K562 (cell line): ENCODE data around the gene SORCS2. TPM values are rescaled to one million over a fixed set of nuclear protein-coding genes. Genes with fewer than 3 reads are reported as not detected.

Source experiments
- ATAC-seq: fragments of 200-7000 bp; cut with Tn5 transposase; 3 replicates; pipeline ENCODE4 v1.9.1; 2020; ENCODE audit warnings: moderate library complexity
- BruUV-seq: library from RNA; stranded (reverse); fragments of 400-500 nt; replicated peaks from 2 replicates; lab custom pipeline; 2021; lab: Mats Ljungman, UMichigan
- CTCF ChIA-PET: fragments of 300-600 bp; formaldehyde crosslinking; extraction: SDS; loops from one replicate; lab custom pipeline; 2021; ENCODE audit warnings: low intra/inter-chr PET ratio; lab: Yijun Ruan, JAX
- POLR2A ChIA-PET: fragments of 300-600, 350-650 bp; sonication (Branson Sonifier 250); formaldehyde crosslinking; extraction: SDS; loops from one replicate; lab custom pipeline; 2021; ENCODE audit warnings: antibody characterized with exemption, inconsistent platforms; lab: Yijun Ruan, JAX
- DNase-seq, 4 experiments: peaks; one replicate each; pipeline versions ENCODE4 v3.0.0 to v3.0.0-alpha.2; 2011 to 2018; ENCODE audit warnings: low spot score in 3 of 4, mixed read lengths in 3 of 4; ENCODE audit errors: extremely low read depth in 1 of 4
- FAIRE-seq: peaks from 2 replicates; lab custom pipeline; 2011; peaks lifted over from hg19 to GRCh38; lab: Jason Lieb, UNC
- H2AFZ ChIP-seq: 2 replicates; pipeline ENCODE4 v1.6.0; 2011; ENCODE audit warnings: low read depth, low read length, control low read depth, inconsistent platforms
- H3K27ac ChIP-seq: fragments of 200-600 bp; 3 replicates; pipeline ENCODE4 v1.8.0; 2011; ENCODE audit warnings: low read depth, mild to moderate bottlenecking, control low read depth, inconsistent platforms, low read length, moderate library complexity, mixed read lengths; ENCODE audit errors: extremely low read depth
- H3K27me3 ChIP-seq, 2 experiments: fragments of 300-600 bp in 1 of 2; 2 replicates in 1 of 2; 3 replicates in 1 of 2; pipeline versions ENCODE4 v1.6.0 to v1.8.0; 2011; ENCODE audit warnings: inconsistent platforms in 2 of 2, low read length in 2 of 2, mild to moderate bottlenecking in 1 of 2, mixed read lengths in 1 of 2, moderate library complexity in 1 of 2; ENCODE audit not compliant: control insufficient read depth in 2 of 2, insufficient read depth in 2 of 2
- H3K36me3 ChIP-seq: fragments of 300-600 bp; 3 replicates; pipeline ENCODE4 v1.8.0; 2011; ENCODE audit warnings: mild to moderate bottlenecking, low read length, inconsistent platforms; ENCODE audit not compliant: control insufficient read depth, insufficient read depth
- H3K4me1 ChIP-seq, 2 experiments: fragments of 200-600 bp in 1 of 2; replicated peaks in 1 of 2; 2 replicates in 1 of 2; 3 replicates in 1 of 2; pipeline versions ENCODE4 v1.5.1 to v1.8.0; 2011; ENCODE audit warnings: inconsistent platforms in 2 of 2, low read length in 2 of 2, mild to moderate bottlenecking in 1 of 2, mixed read lengths in 1 of 2, moderate library complexity in 1 of 2; ENCODE audit not compliant: control insufficient read depth in 2 of 2, insufficient read depth in 2 of 2
- H3K4me2 ChIP-seq: 2 replicates; pipeline ENCODE4 v1.6.1; 2011; ENCODE audit warnings: low read length, control low read depth, inconsistent platforms, mixed read lengths; ENCODE audit not compliant: insufficient read depth
- H3K4me3 ChIP-seq: fragments of 200-600 bp; sonication (generic), shearing (Covaris generic); 2 replicates; pipeline ENCODE4 v1.5.1; 2016; ENCODE audit warnings: control low read depth, inconsistent platforms
- H3K79me2 ChIP-seq: fragments of 200-600 bp; 3 replicates; pipeline ENCODE4 v1.8.0; 2011; ENCODE audit warnings: low read length, inconsistent platforms; ENCODE audit not compliant: control insufficient read depth, insufficient read depth
- H3K9ac ChIP-seq, 2 experiments: 2 replicates each; pipeline versions ENCODE4 v1.6.0 to v1.6.1; 2011; ENCODE audit warnings: low read depth in 2 of 2, low read length in 2 of 2, control low read depth in 1 of 2, inconsistent platforms in 1 of 2, mild to moderate bottlenecking in 1 of 2, mixed read lengths in 1 of 2; ENCODE audit not compliant: insufficient read depth in 1 of 2
- H3K9me1 ChIP-seq: one replicate; pipeline ENCODE4 v1.6.0; 2011; ENCODE audit warnings: inconsistent platforms, mild to moderate bottlenecking, low read length, moderate library complexity; ENCODE audit not compliant: control insufficient read depth, insufficient read depth
- H3K9me3 ChIP-seq: replicated peaks from 2 replicates; pipeline ENCODE4 v1.5.1; 2011; ENCODE audit warnings: low read depth, low read length, inconsistent platforms; ENCODE audit not compliant: control insufficient read depth, insufficient read depth
- H4K20me1 ChIP-seq: replicated peaks from 2 replicates; pipeline ENCODE4 v1.6.1; 2011; ENCODE audit warnings: low read length, inconsistent platforms, mixed read lengths; ENCODE audit not compliant: control insufficient read depth, insufficient read depth
- BCL6 ChIP-seq: fragments of 250-450 bp; sonication (Bioruptor Pico); IDR thresholded peaks from 2 replicates; pipeline ENCODE4 v1.4.0; 2020
- FOXA3 ChIP-seq, 2 experiments: fragments of 450-650 bp in 1 of 2; sonication (generic) in 1 of 2; formaldehyde crosslinking; IDR thresholded peaks in 1 of 2; conservative IDR thresholded peaks in 1 of 2; 2 replicates each; pipeline versions ENCODE4 v1.4.0 to v1.8.0; 2020 to 2022; ENCODE audit warnings: mild to moderate bottlenecking in 2 of 2, missing genetic modification reagents in 1 of 2
- HCFC1 ChIP-seq: IDR thresholded peaks from 2 replicates; pipeline ENCODE4 v1.6.1; 2012; ENCODE audit warnings: low read depth, low read length, improper control_type of control experiment
- MYBL2 ChIP-seq, 2 experiments: fragments of 450-650 bp in 1 of 2; sonication (generic) in 1 of 2; formaldehyde crosslinking in 1 of 2; IDR thresholded peaks; 2 replicates each; pipeline versions ENCODE4 v1.6.1 to v1.8.1; 2017 to 2022; ENCODE audit warnings: borderline replicate concordance in 1 of 2, inconsistent platforms in 1 of 2, low read depth in 1 of 2, mild to moderate bottlenecking in 1 of 2, missing genetic modification reagents in 1 of 2, moderate library complexity in 1 of 2
- PPARD ChIP-seq: fragments of 250-450 bp; sonication (Bioruptor Pico); IDR thresholded peaks from 2 replicates; pipeline ENCODE4 v1.8.0; 2022; ENCODE audit warnings: inconsistent platforms, mild to moderate bottlenecking, moderate library complexity
- ZZZ3 ChIP-seq: fragments of 450-650 bp; IDR thresholded peaks from 2 replicates; pipeline ENCODE4 v1.6.1; 2016; ENCODE audit warnings: antibody characterized with exemption, mild to moderate bottlenecking, moderate library complexity
- WGBS: fragments of 100-300 bp; shearing (Covaris generic); methylation state at CpG from one replicate; pipeline ENCODE4 v1.1.6; 2016; ENCODE audit warnings: low coverage, mixed read lengths; ENCODE audit not compliant: insufficient coverage; ENCODE audit errors: missing lambda C conversion rate; 5-methylcytosine and 5-hydroxymethylcytosine counted together
- in situ Hi-C: fragments of 300-500 bp; cut with MboI; formaldehyde crosslinking; loops from 4 replicates; pipeline ENCODE4 v1.15.0; 2018; ENCODE audit warnings: inconsistent platforms, mixed read lengths
- intact Hi-C: fragments of 100-400 bp; cut with micrococcal nuclease; formaldehyde crosslinking; loops from 2 replicates; pipeline ENCODE4 v1.14.2; 2022
- polyA plus RNA-seq, 8 experiments: library from polyadenylated mRNA; depleted of rRNA in 4 of 8; stranded (reverse) in 5 of 8; unstranded in 3 of 8; fragments of >200 nt; fragmentation: Nextera tagmentation in 2 of 8; fragmentation: Illumina TruSeq in 1 of 8; extraction: Ambion mirVana in 2 of 8; extraction: Trizol in 1 of 8; gene quantifications; 2 replicates each; pipeline versions ENCODE4 v1.2.1 to v1.2.3, GENCODE V29; 2011 to 2014; ENCODE audit warnings: inconsistent platforms in 1 of 8, missing spikeins in 1 of 8
- total RNA-seq, 7 experiments: library from RNA; depleted of rRNA in 6 of 7; stranded (reverse); fragments of >200 nt in 6 of 7; fragmentation: Illumina TruSeq in 2 of 7; extraction: Trizol in 2 of 7; gene quantifications; 2 replicates each; pipeline versions ENCODE4 v1.2.1 to v1.2.3, GENCODE V29; 2011 to 2021; ENCODE audit warnings: low replicate concordance in 1 of 7
- TF ChIP-seq, protein P1 (sequence below): sonication (generic); formaldehyde crosslinking; IDR thresholded peaks from 2 replicates; pipeline ENCODE4 v1.8.0; 2022; ENCODE audit warnings: mild to moderate bottlenecking, missing genetic modification reagents
- TF ChIP-seq, protein P2 (sequence below), 2 experiments: fragments of 450-650 bp in 1 of 2; IDR thresholded peaks; 2 replicates each; pipeline ENCODE4 v1.6.1; 2011 to 2017; ENCODE audit warnings: low read depth in 2 of 2, antibody characterized with exemption in 1 of 2, borderline replicate concordance in 1 of 2, low read length in 1 of 2, mild to moderate bottlenecking in 1 of 2, mixed read lengths in 1 of 2; ENCODE audit not compliant: control insufficient read depth in 1 of 2

Gene SORCS2
- total and polyA plus RNA-seq, 9 of the 15 experiments (the other 6 are each of a cell fraction or from before 2014, with no cell fraction given) = not detected

DNA sequence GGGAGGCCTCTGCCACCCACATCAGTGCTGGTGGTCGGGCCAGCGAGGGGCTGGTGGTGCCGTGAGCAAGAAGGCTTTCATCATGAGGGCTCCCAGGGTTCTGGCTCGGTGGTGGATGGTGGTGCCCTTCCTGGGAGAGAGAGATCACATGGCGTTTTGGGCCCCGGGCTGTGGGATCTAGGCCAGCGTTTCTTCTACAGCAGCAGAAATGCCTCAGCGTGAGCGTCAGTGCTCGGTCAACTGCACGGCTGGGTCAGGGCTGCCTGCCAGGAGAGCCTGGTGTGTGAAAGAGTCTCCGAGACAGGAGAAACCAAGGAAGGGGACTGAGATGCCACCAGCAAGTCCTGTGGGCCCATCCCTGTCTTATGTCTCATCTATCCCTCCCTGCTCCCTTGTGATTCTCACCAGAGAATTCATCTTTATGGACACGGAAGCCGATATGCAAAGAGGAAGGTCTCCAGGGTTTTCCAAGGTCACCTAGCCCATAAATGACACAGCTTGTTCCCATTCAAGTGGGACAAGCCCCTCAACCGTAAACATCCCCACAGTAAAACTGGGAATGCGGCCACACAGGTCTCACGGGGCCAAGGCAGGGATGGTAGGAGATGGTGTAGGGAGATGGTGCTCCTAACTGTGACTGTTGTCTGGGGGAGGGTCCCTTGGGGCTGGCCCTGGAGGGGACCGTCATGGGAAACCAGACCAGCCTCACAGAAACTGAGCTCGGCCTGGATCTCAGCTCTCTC lies 99.2 kb downstream of the SORCS2 start:
- Histone ChIP-seq H3K27ac (no peak overlapping the region), H3K9me1 (no peaks in the 10 kb centered on the region), H3K4me2 (no peak overlapping the region), H3K36me3 (no peaks in the 10 kb centered on the region), H3K4me3 (no peak overlapping the region), H3K9me3 (no peaks in the 10 kb centered on the region), H3K4me1 (no peaks in the 10 kb centered on the region), H3K79me2 (no peaks in the 10 kb centered on the region), H3K27me3 (peaks cover 11 to 39% of the 10 kb centered on the region in 2 experiments), H4K20me1 (peaks cover 9% of the 10 kb centered on the region; the same call in 1 of the 2 replicates), H2AFZ (no peak overlapping the region), H3K9ac (no peak overlapping the region)
- intact Hi-C loops (loop anchor here (10.0 kb wide), 1 partner anchor 97 kb away; the partner anchor contains the start of gene SORCS2), in situ Hi-C loops (no loop called here)
- TF ChIP-seq, protein P1, sequence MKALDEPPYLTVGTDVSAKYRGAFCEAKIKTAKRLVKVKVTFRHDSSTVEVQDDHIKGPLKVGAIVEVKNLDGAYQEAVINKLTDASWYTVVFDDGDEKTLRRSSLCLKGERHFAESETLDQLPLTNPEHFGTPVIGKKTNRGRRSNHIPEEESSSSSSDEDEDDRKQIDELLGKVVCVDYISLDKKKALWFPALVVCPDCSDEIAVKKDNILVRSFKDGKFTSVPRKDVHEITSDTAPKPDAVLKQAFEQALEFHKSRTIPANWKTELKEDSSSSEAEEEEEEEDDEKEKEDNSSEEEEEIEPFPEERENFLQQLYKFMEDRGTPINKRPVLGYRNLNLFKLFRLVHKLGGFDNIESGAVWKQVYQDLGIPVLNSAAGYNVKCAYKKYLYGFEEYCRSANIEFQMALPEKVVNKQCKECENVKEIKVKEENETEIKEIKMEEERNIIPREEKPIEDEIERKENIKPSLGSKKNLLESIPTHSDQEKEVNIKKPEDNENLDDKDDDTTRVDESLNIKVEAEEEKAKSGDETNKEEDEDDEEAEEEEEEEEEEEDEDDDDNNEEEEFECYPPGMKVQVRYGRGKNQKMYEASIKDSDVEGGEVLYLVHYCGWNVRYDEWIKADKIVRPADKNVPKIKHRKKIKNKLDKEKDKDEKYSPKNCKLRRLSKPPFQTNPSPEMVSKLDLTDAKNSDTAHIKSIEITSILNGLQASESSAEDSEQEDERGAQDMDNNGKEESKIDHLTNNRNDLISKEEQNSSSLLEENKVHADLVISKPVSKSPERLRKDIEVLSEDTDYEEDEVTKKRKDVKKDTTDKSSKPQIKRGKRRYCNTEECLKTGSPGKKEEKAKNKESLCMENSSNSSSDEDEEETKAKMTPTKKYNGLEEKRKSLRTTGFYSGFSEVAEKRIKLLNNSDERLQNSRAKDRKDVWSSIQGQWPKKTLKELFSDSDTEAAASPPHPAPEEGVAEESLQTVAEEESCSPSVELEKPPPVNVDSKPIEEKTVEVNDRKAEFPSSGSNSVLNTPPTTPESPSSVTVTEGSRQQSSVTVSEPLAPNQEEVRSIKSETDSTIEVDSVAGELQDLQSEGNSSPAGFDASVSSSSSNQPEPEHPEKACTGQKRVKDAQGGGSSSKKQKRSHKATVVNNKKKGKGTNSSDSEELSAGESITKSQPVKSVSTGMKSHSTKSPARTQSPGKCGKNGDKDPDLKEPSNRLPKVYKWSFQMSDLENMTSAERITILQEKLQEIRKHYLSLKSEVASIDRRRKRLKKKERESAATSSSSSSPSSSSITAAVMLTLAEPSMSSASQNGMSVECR = no peak
- no peak for TF ChIP-seq HCFC1
- TF ChIP-seq, protein P2, sequence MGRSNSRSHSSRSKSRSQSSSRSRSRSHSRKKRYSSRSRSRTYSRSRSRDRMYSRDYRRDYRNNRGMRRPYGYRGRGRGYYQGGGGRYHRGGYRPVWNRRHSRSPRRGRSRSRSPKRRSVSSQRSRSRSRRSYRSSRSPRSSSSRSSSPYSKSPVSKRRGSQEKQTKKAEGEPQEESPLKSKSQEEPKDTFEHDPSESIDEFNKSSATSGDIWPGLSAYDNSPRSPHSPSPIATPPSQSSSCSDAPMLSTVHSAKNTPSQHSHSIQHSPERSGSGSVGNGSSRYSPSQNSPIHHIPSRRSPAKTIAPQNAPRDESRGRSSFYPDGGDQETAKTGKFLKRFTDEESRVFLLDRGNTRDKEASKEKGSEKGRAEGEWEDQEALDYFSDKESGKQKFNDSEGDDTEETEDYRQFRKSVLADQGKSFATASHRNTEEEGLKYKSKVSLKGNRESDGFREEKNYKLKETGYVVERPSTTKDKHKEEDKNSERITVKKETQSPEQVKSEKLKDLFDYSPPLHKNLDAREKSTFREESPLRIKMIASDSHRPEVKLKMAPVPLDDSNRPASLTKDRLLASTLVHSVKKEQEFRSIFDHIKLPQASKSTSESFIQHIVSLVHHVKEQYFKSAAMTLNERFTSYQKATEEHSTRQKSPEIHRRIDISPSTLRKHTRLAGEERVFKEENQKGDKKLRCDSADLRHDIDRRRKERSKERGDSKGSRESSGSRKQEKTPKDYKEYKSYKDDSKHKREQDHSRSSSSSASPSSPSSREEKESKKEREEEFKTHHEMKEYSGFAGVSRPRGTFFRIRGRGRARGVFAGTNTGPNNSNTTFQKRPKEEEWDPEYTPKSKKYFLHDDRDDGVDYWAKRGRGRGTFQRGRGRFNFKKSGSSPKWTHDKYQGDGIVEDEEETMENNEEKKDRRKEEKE (IDR thresholded peaks at IDR 0.05; ENCODE audit: borderline replicate concordance in 1 of 2, control insufficient read depth in 1 of 2, low read depth in 2 of 2, low read length in 1 of 2) = no peak
- no peak for TF ChIP-seq ZZZ3
- no peak for TF ChIP-seq FOXA3 (CRISPR knock-in tag; conservative IDR thresholded peaks at IDR 0.05 in 1 of 2, IDR thresholded peaks at IDR 0.05 in 1 of 2)
- TF ChIP-seq MYBL2 (IDR thresholded peaks at IDR 0.05; ENCODE audit: low read depth) = no peak
- no peak for TF ChIP-seq MYBL2 (CRISPR knock-in tag; IDR thresholded peaks at IDR 0.05; ENCODE audit: borderline replicate concordance)
- no peak for TF ChIP-seq BCL6 (CRISPR knock-in tag)
- no peak for TF ChIP-seq PPARD (CRISPR knock-in tag)
- FAIRE-seq (no peak), DNase-seq (no peak), ATAC-seq (no peak)
- POLR2A ChIA-PET = interaction anchor here (0.5 kb wide), 1 partner anchor 357 kb away, joined by 3 read pairs; no protein-coding TSS in a partner anchor
- 1% methylated on average over 19 of the region's 19 CpGs for WGBS
- no TSS peak for BruUV-seq
- CTCF ChIA-PET = no interaction called here
